Esophagus (tissue), 2 donors: ENCODE results near the gene ENTREP3. TPM values are rescaled to one million over a fixed set of nuclear protein-coding genes. Genes with fewer than 3 reads are reported as not detected.
"Not testable (repeated sequence)": the region's sequence is repeated elsewhere in the genome, so short reads cannot be mapped to it uniquely, and the experiment has no call there.

ENCODE experiments used
- H3K27ac ChIP-seq, 2 donors: one replicate each; pipeline ENCODE4 v1.5.1; 2013; ENCODE audit warnings: low read depth in 2 of 2, mild to moderate bottlenecking in 2 of 2, inconsistent platforms in 1 of 2, low read length in 1 of 2, moderate library complexity in 1 of 2
- H3K27me3 ChIP-seq, 2 donors: one replicate each; pipeline ENCODE4 v1.6.1; 2013; ENCODE audit warnings: low read length in 2 of 2, control low read depth in 1 of 2, mild to moderate bottlenecking in 1 of 2; ENCODE audit not compliant: insufficient read depth in 2 of 2, control insufficient read depth in 1 of 2
- H3K36me3 ChIP-seq, 2 donors: one replicate each; pipeline ENCODE4 v1.6.1; 2013; ENCODE audit warnings: low read length in 1 of 2; ENCODE audit not compliant: control insufficient read depth in 2 of 2, insufficient read depth in 2 of 2
- H3K4me1 ChIP-seq, 2 donors: one replicate each; pipeline ENCODE4 v1.6.1; 2013; ENCODE audit warnings: low read length in 1 of 2; ENCODE audit not compliant: control insufficient read depth in 2 of 2, insufficient read depth in 2 of 2
- H3K4me3 ChIP-seq, 2 donors: one replicate each; pipeline ENCODE4 v1.5.1; 2013; ENCODE audit warnings: low read length in 2 of 2, mild to moderate bottlenecking in 2 of 2, low read depth in 1 of 2, moderate library complexity in 1 of 2
- H3K9me3 ChIP-seq, 2 donors: one replicate each; pipeline ENCODE4 v1.6.1; 2013; ENCODE audit warnings: mild to moderate bottlenecking in 2 of 2, low read depth in 1 of 2, low read length in 1 of 2, moderate library complexity in 1 of 2; ENCODE audit not compliant: control insufficient read depth in 2 of 2, insufficient read depth in 1 of 2
- WGBS, 2 donors: extraction: QIAGEN DNeasy Blood & Tissue Kit; methylation state at CpG; one replicate each; pipeline ENCODE4 v1.1.7; 2013; 5-methylcytosine and 5-hydroxymethylcytosine counted together
- polyA plus RNA-seq, 2 donors: library from polyadenylated mRNA; stranded (reverse); fragments of 200-250 nt; gene quantifications; one replicate each; pipeline ENCODE4 v1.2.3, GENCODE V29; 2013
- donor health status: healthy with polysubstance abuse.
- donor health status: Bipolar disorder and iron deficiency.

The ENTREP3 gene
- polyA plus RNA-seq, 2 donors = 12.7 to 13.6 TPM

DNA sequence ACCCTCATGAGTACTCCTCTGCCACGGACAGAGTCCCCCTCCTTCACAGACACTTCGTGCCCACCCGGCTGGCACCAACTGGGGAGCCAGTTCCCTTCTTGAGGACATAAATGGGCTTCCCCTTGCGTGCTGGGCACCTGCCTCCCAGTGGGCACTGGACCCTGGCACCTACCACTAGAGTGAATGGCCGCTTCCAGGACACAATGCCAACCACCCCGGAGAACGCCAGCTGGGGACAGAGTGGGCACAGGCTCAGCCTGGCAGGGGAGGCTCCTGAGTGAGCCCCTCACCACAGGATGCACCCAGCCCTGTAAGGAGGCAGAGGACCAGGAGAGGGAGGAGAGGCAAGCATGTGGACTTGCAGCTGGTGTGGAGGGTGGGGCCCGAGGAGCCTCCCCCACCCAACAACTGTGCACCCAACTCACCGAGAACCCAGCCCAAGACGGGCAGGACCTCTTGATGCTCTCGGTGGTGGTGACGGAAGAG lies 1.0 kb downstream of the ENTREP3 start:
- peak overlapping the region in 1 of 2 donors; percentile 97 for H3K27ac ChIP-seq
- no peaks in the 10 kb centered on the region for H3K9me3 ChIP-seq
- H3K4me3 ChIP-seq = peak overlapping the region; percentile 62 to 74
- no peaks in the 10 kb centered on the region for H3K27me3 ChIP-seq
- H3K4me1 ChIP-seq = peaks cover 11 to 20% of the 10 kb centered on the region in 2 donors
- WGBS, 2 donors = 26 to 41% methylated on average over 12 of the region's 12 CpGs
- peaks cover 0 to 12% of the 10 kb centered on the region in 2 donors for H3K36me3 ChIP-seq

DNA sequence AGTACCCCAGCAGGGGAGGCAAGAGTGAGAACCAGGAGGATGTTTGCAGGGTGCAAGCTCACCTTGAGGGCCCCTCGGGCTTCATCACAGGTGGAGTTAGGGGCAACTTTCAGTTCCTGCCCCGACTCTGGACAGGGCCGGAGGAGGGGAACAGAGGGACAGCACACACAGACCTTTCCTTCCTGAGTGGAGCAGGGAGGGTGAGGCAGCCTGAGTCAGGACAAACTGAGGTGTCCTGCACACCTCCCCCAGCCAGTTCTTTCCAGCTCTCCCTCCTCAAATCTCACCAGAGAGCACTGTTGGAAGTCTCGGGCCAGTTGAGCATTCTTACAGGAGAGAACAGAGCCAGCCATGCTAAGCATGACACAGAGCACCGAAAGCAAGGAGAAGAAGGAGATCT lies 1.5 kb downstream of the ENTREP3 start:
- H3K4me1 ChIP-seq = peaks cover 11 to 20% of the 10 kb centered on the region in 2 donors
- H3K27me3 ChIP-seq = no peaks in the 10 kb centered on the region
- H3K36me3 ChIP-seq = peaks cover 0 to 12% of the 10 kb centered on the region in 2 donors
- peak overlapping the region in 1 of 2 donors; percentile 74 for H3K4me3 ChIP-seq
- peak overlapping the region in 1 of 2 donors; percentile 97 for H3K27ac ChIP-seq
- no peaks in the 10 kb centered on the region for H3K9me3 ChIP-seq
- 55 to 57% methylated on average over 5 of the region's 5 CpGs for WGBS, 2 donors

GRCh38 chr1:155253208-155253607 lies 2.1 kb downstream of the ENTREP3 start:
- Histone ChIP-seq H3K9me3 (no peaks in the 10 kb centered on the region), H3K4me3 (no peak overlapping the region), H3K4me1 (peaks cover 11 to 20% of the 10 kb centered on the region in 2 donors), H3K27me3 (no peaks in the 10 kb centered on the region), H3K27ac (peak overlapping the region in 1 of 2 donors; percentile 27), H3K36me3 (peaks cover 0 to 10% of the 10 kb centered on the region in 2 donors)
- 73 to 85% methylated on average over 5 of the region's 5 CpGs for WGBS, 2 donors

DNA sequence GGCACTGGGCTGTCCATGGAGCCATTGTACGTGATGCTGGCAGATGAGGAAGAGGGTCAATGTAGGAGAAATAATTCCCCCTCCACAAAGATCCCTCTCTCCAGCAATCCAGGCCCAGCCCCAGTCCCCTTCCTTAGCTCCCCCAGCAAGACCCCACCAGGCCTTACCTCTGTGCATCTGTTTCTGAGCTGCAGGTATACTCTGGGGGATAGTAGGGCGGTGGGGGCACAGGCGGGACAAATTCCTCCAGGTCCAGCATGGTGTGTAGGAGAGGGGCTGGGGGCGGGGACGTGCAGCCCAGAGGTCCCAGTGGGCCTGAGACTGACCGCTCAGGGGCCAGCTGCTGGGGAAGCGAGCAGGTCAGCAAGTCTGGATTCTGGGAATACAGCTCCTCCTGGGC lies 3.7 kb downstream of the ENTREP3 start:
- Histone ChIP-seq H3K4me3 (no peak overlapping the region), H3K27me3 (no peaks in the 10 kb centered on the region), H3K9me3 (no peaks in the 10 kb centered on the region), H3K27ac (no peak overlapping the region), H3K4me1 (peaks cover 11 to 19% of the 10 kb centered on the region in 2 donors), H3K36me3 (peaks cover 2 to 9% of the 10 kb centered on the region in 2 donors)
- WGBS, 2 donors = 83 to 92% methylated on average over 7 of the region's 7 CpGs

GRCh38 chr1:155250633-155251449 lies 4.4 kb downstream of the ENTREP3 start:
- peaks cover 2 to 7% of the 10 kb centered on the region in 2 donors for H3K36me3 ChIP-seq
- H3K4me3 ChIP-seq = no peak overlapping the region
- peak overlapping the region; percentile 9 to 29 for H3K27ac ChIP-seq
- 19 to 25% methylated on average over 23 of the region's 23 CpGs for WGBS, 2 donors
- no peaks in the 10 kb centered on the region for H3K9me3 ChIP-seq
- peaks cover 11 to 17% of the 10 kb centered on the region in 2 donors for H3K4me1 ChIP-seq
- no peaks in the 10 kb centered on the region for H3K27me3 ChIP-seq

DNA sequence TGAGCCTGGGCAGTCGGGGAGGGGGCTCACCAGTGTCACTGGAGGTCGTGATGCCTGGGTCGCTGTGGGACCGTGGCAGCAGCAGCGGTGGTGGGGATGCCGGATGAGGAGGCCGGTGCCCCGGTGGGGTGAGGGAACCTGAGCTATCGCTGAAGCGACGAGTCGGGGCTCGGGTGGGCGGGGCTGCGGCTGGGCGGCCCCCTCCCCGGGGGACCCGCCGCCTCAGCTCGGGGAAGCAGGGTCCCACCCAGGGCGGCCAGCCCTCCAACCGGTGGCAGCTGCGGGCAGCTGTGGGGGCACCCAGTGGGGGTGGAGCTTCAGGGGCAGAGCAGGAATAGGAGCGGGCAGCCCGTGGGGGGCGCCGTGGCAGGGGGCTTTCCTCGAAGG lies 5.0 kb downstream of the ENTREP3 start:
- Histone ChIP-seq H3K36me3 (peaks cover 2 to 7% of the 10 kb centered on the region in 2 donors), H3K4me1 (peaks cover 11 to 17% of the 10 kb centered on the region in 2 donors), H3K9me3 (no peaks in the 10 kb centered on the region), H3K27me3 (no peaks in the 10 kb centered on the region), H3K4me3 (no peak overlapping the region), H3K27ac (no peak overlapping the region)
- 33 to 34% methylated on average over 15 to 28 of the region's 28 CpGs for WGBS, 2 donors

- WGBS, 2 donors = 88 to 89% methylated on average over 26 of the region's 26 CpGs
- Histone ChIP-seq H3K9me3 (no peaks in the 10 kb centered on the region), H3K27me3 (no peaks in the 10 kb centered on the region), H3K4me3 (no peak overlapping the region), H3K27ac (no peak overlapping the region), H3K4me1 (peaks cover 0 to 8% of the 10 kb centered on the region in 2 donors), H3K36me3 (peaks cover 2 to 7% of the 10 kb centered on the region in 2 donors)
These were observed 7.4 kb downstream of the ENTREP3 start for GRCh38 chr1:155247667-155248553.

DNA sequence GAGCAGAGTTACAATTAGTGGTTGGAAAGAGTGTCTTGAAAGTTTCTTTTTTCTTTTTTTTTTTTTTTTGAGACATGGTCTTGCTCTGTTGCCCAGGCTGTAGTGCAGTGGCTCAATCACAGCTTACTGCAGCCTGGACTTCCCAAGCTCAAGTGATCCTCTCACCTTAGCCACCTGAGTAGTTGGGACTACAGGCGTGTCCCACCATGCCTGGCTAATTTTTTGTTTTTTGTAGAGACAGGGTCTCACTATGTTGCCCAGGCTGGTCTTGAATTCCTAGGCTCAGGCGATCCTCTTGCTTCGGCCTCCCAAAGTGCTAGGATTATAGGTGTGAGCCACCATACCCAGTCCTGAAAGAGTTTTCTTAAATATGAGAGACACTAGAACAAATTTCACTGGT lies 8.5 kb downstream of the ENTREP3 start:
- not testable (repeated sequence) for H3K27me3 ChIP-seq, H3K4me1 ChIP-seq, H3K9me3 ChIP-seq, H3K4me3 ChIP-seq, H3K36me3 ChIP-seq, H3K27ac ChIP-seq
- WGBS, 2 donors = 98% methylated on average over 3 of the region's 3 CpGs

GRCh38 chr1:155245163-155245524 lies 10.1 kb downstream of the ENTREP3 start:
- Histone ChIP-seq H3K27ac (peak overlapping the region; percentile 96 to 98), H3K27me3 (no peaks in the 10 kb centered on the region), H3K9me3 (no peaks in the 10 kb centered on the region), H3K36me3 (peaks cover 2 to 7% of the 10 kb centered on the region in 2 donors), H3K4me1 (peaks cover 0 to 7% of the 10 kb centered on the region in 2 donors), H3K4me3 (peak overlapping the region; percentile 79 to 81)
- 57 to 61% methylated on average over 8 of the region's 8 CpGs for WGBS, 2 donors
